ENCODE data around the gene FXYD7. TPM values are rescaled to one million over a fixed set of nuclear protein-coding genes. Genes with fewer than 3 reads are reported as not detected.

The FXYD7 gene
- total and polyA plus RNA-seq, 9 of the 15 experiments (the other 6 are each of a cell fraction or from before 2014, with no cell fraction given): 0.10 to 0.80 (median 0.31) TPM; not detected in 3

GRCh38 chr19:35140962-35141836, 1.9 kb upstream of the FXYD7 start (continued):
- TF ChIP-seq ZNF592 (IDR thresholded peaks at IDR 0.05) (no peak), ATF1 (CRISPR knock-in tag; IDR thresholded peaks at IDR 0.05) (no peak), ATF1 (tag; IDR thresholded peaks at IDR 0.05) (no peak), HMG20B (CRISPR knock-in tag; IDR thresholded peaks at IDR 0.05) (no peak), ZNF175 (CRISPR knock-in tag; IDR thresholded peaks at IDR 0.05; ENCODE audit: low read depth) (no peak), ARID4B (CRISPR knock-in tag; IDR thresholded peaks at IDR 0.05) (0 out of 2 replicates have a peak, but pooled peaks have one; percentile 57), ZNF79 (CRISPR knock-in tag; IDR thresholded peaks at IDR 0.05; ENCODE audit: low read depth) (no peak), ZNF3 (CRISPR knock-in tag; IDR thresholded peaks at IDR 0.05) (no peak), RAD51 (IDR thresholded peaks at IDR 0.05; ENCODE audit: borderline replicate concordance, low read depth) (no peak), KAT2B (IDR thresholded peaks at IDR 0.05; ENCODE audit: low read depth, low read length) (no peak), ASH1L (IDR thresholded peaks at IDR 0.05; ENCODE audit: borderline replicate concordance, low read depth, partially characterized antibody) (no peak), TFAM (CRISPR knock-in tag; conservative IDR thresholded peaks at IDR 0.05) (no peak), FOXM1 (IDR thresholded peaks at IDR 0.05; ENCODE audit: low read depth) (no peak), FOXM1 (CRISPR knock-in tag; IDR thresholded peaks at IDR 0.05; ENCODE audit: low read depth) (no peak), MAFF (IDR thresholded peaks at IDR 0.05; ENCODE audit: low read length) (no peak), TCF7L2 (IDR thresholded peaks at IDR 0.05; ENCODE audit: low read depth, low read length) (no peak), MBD1 (CRISPR knock-in tag; IDR thresholded peaks at IDR 0.05) (no peak), IFI16 (CRISPR knock-in tag; IDR thresholded peaks at IDR 0.05) (no peak), XRCC5 (IDR thresholded peaks at IDR 0.05; ENCODE audit: low read depth, low read length) (no peak)
